Inflammatory macrophage (primary cell): Measurements from ENCODE around the gene CDC42SE1.

Source experiments
- DNase-seq, 2 donors: peaks; one replicate each; pipeline ENCODE4 v3.0.0-alpha.2; 2020 to 2022

CDC42SE1 gene

GRCh38 chr1:151051356-151052009 is 7.9 kb downstream of the CDC42SE1 start:
- no peak for DNase-seq

GRCh38 chr1:151050051-151050688 is 9.3 kb downstream of the CDC42SE1 start:
- no peak for DNase-seq

- DNase-seq = no peak
These were observed 10.0 kb downstream of the CDC42SE1 start for GRCh38 chr1:151049458-151049857.

GRCh38 chr1:151048645-151049032 is 10.8 kb downstream of the CDC42SE1 start:
- no peak for DNase-seq

GRCh38 chr1:151047925-151048644 is 11.3 kb downstream of the CDC42SE1 start:
- DNase-seq = peak; percentile 52 to 63

GRCh38 chr1:151047591-151047924 is 11.9 kb downstream of the CDC42SE1 start, which contains the start of gene C1orf56:
Gene C1orf56, plus strand, starts transcription at chr1:151047751. Its CDS starts 97 bp downstream, at chr1:151047848.
- peak in 1 of 2 donors; percentile 30 for DNase-seq

GRCh38 chr1:151043163-151043562 is 16.3 kb downstream of the CDC42SE1 start:
- DNase-seq = no peak

GRCh38 chr1:151039521-151039920 is 19.9 kb downstream of the CDC42SE1 start:
- DNase-seq = no peak

GRCh38 chr1:151037032-151037431 is 22.4 kb downstream of the CDC42SE1 start:
- DNase-seq = no peak

- DNase-seq = no peak
These were observed 23.1 kb downstream of the CDC42SE1 start, which contains the start of gene BNIPL for GRCh38 chr1:151036356-151036755. Gene BNIPL, plus strand, starts transcription at chr1:151036586. Its CDS starts 140 bp downstream, at chr1:151036726.

GRCh38 chr1:151035167-151035566 is 24.3 kb downstream of the CDC42SE1 start:
- DNase-seq = no peak

- no peak for DNase-seq
These were observed 27.3 kb downstream of the CDC42SE1 start for GRCh38 chr1:151032164-151032563.

- DNase-seq = no peak
These were observed 33.0 kb downstream of the CDC42SE1 start for GRCh38 chr1:151026460-151026859.

GRCh38 chr1:151024540-151025146 is 34.8 kb downstream of the CDC42SE1 start:
- DNase-seq = peak; percentile 76 to 82

- no peak for DNase-seq
These were observed 45.9 kb downstream of the CDC42SE1 start for GRCh38 chr1:151013518-151013917.

- no peak for DNase-seq
These were observed 46.5 kb downstream of the CDC42SE1 start for GRCh38 chr1:151012684-151013471.

- DNase-seq = no peak
These were observed 48.1 kb downstream of the CDC42SE1 start for GRCh38 chr1:151011154-151011850.

- no peak for DNase-seq
These were observed 49.1 kb downstream of the CDC42SE1 start for GRCh38 chr1:151010346-151010726.

- DNase-seq = no peak
These were observed 49.6 kb downstream of the CDC42SE1 start for GRCh38 chr1:151009674-151010345.

- DNase-seq = no peak
These were observed 50.2 kb downstream of the CDC42SE1 start for GRCh38 chr1:151009206-151009587.
